Melanocyte of skin (primary cell): Measurements from ENCODE around the gene SELENOI. TPM values are rescaled to one million over a fixed set of nuclear protein-coding genes. Genes with fewer than 3 reads are reported as not detected.

Experiments
- total RNA-seq, 2 donors: library from RNA; depleted of rRNA; stranded (reverse); fragments of >200 nt; gene quantifications; 2 replicates each; pipeline ENCODE4 v1.2.3, GENCODE V29; 2012

The SELENOI gene, protein sequence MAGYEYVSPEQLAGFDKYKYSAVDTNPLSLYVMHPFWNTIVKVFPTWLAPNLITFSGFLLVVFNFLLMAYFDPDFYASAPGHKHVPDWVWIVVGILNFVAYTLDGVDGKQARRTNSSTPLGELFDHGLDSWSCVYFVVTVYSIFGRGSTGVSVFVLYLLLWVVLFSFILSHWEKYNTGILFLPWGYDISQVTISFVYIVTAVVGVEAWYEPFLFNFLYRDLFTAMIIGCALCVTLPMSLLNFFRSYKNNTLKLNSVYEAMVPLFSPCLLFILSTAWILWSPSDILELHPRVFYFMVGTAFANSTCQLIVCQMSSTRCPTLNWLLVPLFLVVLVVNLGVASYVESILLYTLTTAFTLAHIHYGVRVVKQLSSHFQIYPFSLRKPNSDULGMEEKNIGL
- total RNA-seq, result 10 to 100 TPM; 25.8 to 39.0 TPM

DNA sequence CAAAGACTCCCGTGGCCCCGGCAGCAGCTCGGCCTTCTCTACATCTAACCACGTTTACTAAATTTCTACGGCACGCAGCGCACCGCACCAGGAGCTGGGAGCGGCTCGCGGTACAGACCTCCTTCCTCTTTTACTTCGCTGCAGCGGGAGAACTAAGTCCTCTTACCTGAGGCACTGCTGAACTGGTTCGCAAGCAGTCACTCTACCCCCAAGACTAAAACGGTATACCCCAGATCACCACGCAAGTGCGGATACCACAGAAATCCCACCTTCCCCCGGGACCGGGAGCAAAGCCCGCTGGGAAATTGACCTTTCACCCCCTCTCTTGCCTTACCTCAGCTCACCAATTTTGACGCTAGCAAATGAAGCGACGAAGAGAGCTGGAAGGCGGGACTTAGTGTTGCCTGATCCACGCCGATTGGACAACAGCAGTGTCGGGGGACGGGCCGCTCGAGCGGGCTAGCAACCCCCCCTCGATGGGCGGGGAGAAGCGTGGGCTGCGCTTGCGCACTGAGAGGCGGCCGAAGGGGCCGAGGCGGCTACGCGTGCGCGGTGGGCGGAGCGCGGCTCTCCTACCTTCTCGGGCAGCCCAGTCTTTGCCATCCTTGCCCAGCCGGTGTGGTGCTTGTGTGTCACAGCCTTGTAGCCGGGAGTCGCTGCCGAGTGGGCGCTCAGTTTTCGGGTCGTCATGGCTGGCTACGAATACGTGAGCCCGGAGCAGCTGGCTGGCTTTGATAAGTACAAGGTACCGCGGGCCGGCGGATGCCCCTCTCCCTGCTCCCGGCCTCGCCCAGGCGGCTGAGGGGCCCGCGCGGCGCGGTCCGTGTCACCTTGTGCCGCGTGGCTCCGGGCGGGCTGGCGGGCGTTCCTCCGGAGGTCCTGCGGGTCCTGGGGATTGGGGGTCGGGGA is at the start of gene SELENOI:
TSS of gene SELENOI (plus strand) at position 599 of the 909 bp plus-strand sequence. CDS start at position 689, 90 bp downstream.

DNA sequence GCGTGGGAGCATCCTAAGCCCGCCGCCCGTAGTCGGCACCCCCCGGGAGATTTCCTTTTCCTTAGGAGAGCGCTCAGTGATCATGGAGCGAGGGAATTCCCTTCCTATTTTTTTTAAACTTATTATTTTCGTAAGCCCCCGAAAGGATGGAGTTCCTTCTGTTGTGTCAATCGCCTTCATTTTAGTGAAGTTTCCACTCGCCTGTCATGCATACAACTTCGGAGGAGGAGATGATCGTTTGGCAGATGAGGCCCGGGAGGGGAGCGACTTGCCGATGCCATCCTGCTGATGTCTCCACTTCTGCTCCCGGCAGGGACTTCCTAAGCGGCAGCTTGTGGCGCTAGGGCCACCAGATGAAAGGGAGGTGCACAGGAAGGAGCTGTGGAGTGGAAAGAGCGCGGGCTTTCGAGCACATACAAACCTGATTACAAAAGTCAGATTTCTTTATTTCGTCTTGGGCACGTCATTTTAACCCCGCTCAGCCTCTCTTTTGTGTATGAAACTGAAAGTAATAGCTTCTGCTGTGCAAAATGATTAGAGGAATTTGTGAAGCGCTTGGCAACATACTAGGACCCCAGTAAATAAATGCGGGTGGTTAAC is 611 bp downstream of the SELENOI start, which contains the start of gene ADGRF3:
TSS of gene ADGRF3 (minus strand) at position 336 of the 600 bp plus-strand sequence. CDS start 555 bp downstream, outside the sequence.

DNA sequence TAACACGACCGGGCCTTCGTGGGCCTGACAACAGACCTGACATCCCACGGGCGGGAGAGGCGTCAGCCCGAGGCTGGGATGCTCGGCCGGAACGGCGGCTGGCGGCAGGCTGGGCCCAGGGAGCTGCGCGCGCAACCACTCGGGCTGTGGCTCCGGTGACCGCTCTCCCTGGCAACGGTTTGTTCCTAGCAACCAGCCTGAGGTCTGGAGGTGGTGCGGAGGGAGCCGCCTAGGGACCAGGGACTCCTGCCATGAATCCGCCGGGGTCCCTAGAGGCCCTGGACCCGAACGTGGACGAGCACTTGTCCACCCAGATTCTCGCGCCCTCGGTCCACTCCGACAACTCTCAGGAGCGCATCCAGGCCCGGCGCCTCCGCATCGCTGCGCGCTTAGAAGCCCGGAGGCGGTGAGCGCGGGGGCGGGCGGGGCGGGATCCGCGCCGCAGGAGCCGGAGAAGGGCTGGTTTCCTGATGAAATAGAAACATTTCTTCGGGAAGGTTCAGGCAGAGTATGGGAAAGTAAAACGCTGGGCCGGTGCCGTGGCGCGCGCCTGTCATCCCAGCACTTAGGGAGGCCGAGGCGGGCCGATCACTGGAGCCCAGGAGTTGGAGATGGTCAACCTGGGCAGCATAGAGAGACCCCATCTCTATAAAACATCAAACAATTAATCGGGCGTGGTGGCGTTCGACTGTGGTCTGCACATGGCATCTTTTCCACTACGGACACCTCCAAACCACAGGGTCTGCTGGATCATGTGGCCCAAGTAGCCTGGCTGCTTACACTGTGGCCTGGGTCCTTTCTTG is 56.0 kb downstream of the SELENOI start, which contains the start of gene DRC1:
TSS of gene DRC1 (plus strand) at position 182 of the 803 bp plus-strand sequence. CDS start at position 252, 70 bp downstream.

Other genes with a start within 250 kb of the SELENOI start
- 1 to 10 TPM in 1 of 2 donors, under 1 TPM in 1; 1.00 to 1.4 TPM for gene GAREM2, start 173.1 kb upstream of the SELENOI start, total RNA-seq
- 100 to 1,000 TPM; 135 TPM for gene HADHA, start 101.5 kb upstream of the SELENOI start, total RNA-seq
- gene HADHB, start 101.2 kb upstream of the SELENOI start, total RNA-seq, result 100 to 1,000 TPM; 116 to 127 TPM
- gene ADGRF3, start 646 bp downstream of the SELENOI start, total RNA-seq, result under 1 TPM; under 0.01 to 0.33 TPM
- not detected for gene DRC1, start 55.8 kb downstream of the SELENOI start, total RNA-seq
- gene OTOF, start 132.0 kb downstream of the SELENOI start, total RNA-seq, result not detected